GM23338 (cell line): Measurements from ENCODE around the gene ARID3A. TPM values are rescaled to one million over a fixed set of nuclear protein-coding genes. Genes with fewer than 3 reads are reported as not detected.

Source experiments
- ATAC-seq: fragments of 200-7000 bp; cut with Tn5 transposase; 3 replicates; pipeline ENCODE4 v1.9.1; 2020
- DNase-seq: peaks from one replicate; pipeline ENCODE4 v3.0.0-alpha.2; 2015; ENCODE audit warnings: low spot score
- H2AFZ ChIP-seq: fragments of 200-600 bp; sonication (generic); 2 replicates; pipeline ENCODE4 v1.8.0; 2016; ENCODE audit warnings: antibody characterized with exemption, mild to moderate bottlenecking, moderate library complexity
- H3F3A ChIP-seq: fragments of 200-600 bp; sonication (generic); replicated peaks from 2 replicates; pipeline ENCODE4 v1.8.0; 2017; ENCODE audit warnings: antibody characterized with exemption, mixed run types, low read depth
- H3K27ac ChIP-seq: fragments of 200-600 bp; sonication (generic); 2 replicates; pipeline ENCODE4 v1.6.1; 2016; ENCODE audit warnings: low read depth
- H3K27me3 ChIP-seq: fragments of 200-600 bp; sonication (generic); 2 replicates; pipeline ENCODE4 v1.8.0; 2016; ENCODE audit warnings: mild to moderate bottlenecking, mixed run types, moderate library complexity; ENCODE audit not compliant: insufficient read depth
- H3K36me3 ChIP-seq: fragments of 200-600 bp; sonication (generic); 2 replicates; pipeline ENCODE4 v1.8.0; 2016; ENCODE audit warnings: mild to moderate bottlenecking; ENCODE audit not compliant: insufficient read depth
- H3K4me1 ChIP-seq: fragments of 200-600 bp; sonication (generic); 2 replicates; pipeline ENCODE4 v1.8.0; 2016; ENCODE audit warnings: mild to moderate bottlenecking, moderate library complexity; ENCODE audit not compliant: insufficient read depth
- H3K4me2 ChIP-seq: fragments of 200-600 bp; sonication (generic); 2 replicates; pipeline ENCODE4 v1.7.1; 2017; ENCODE audit warnings: mixed run types
- H3K4me3 ChIP-seq: fragments of 200-600 bp; sonication (generic); 2 replicates; pipeline ENCODE4 v1.6.1; 2016; ENCODE audit warnings: mixed run types
- H3K79me2 ChIP-seq: fragments of 200-600 bp; sonication (generic); replicated peaks from 2 replicates; pipeline ENCODE4 v1.8.0; 2017; ENCODE audit warnings: mild to moderate bottlenecking; ENCODE audit not compliant: insufficient read depth
- H3K9me2 ChIP-seq: fragments of 200-600 bp; sonication (generic); 2 replicates; pipeline ENCODE4 v1.8.0; 2017; ENCODE audit not compliant: insufficient read depth
- H4K20me1 ChIP-seq: fragments of 200-600 bp; sonication (generic); replicated peaks from 2 replicates; pipeline ENCODE4 v1.8.0; 2017; ENCODE audit warnings: mild to moderate bottlenecking; ENCODE audit not compliant: insufficient read depth
- H3K27ac Mint-ChIP-seq: 2 replicates; pipeline ENCODE4 v1.8.0; 2020; ENCODE audit warnings: inconsistent platforms, mild to moderate bottlenecking, moderate library complexity, mixed read lengths
- H3K27me3 Mint-ChIP-seq: 3 replicates; pipeline ENCODE4 v1.8.0; 2022; ENCODE audit warnings: low read depth, mild to moderate bottlenecking, moderate library complexity, mixed read lengths, inconsistent platforms; ENCODE audit not compliant: insufficient read depth, poor library complexity
- H3K36me3 Mint-ChIP-seq: 3 replicates; pipeline ENCODE4 v1.8.0; 2021; ENCODE audit warnings: low read depth, mild to moderate bottlenecking, inconsistent platforms, moderate library complexity, mixed read lengths
- H3K4me1 Mint-ChIP-seq: 3 replicates; pipeline ENCODE4 v1.8.0; 2020; ENCODE audit warnings: mild to moderate bottlenecking, inconsistent platforms, mixed read lengths
- H3K4me3 Mint-ChIP-seq: 3 replicates; pipeline ENCODE4 v1.8.0; 2021; ENCODE audit warnings: moderate library complexity, mild to moderate bottlenecking, inconsistent platforms, mixed read lengths
- H3K9me3 Mint-ChIP-seq: 3 replicates; pipeline ENCODE4 v1.8.0; 2020; ENCODE audit warnings: moderate library complexity, mild to moderate bottlenecking, inconsistent platforms, mixed read lengths
- CREB1 ChIP-seq: fragments of 250-450 bp; sonication (Bioruptor Pico); IDR thresholded peaks from 2 replicates; pipeline ENCODE4 v1.5.0; 2020; ENCODE audit warnings: low read depth, mild to moderate bottlenecking, moderate library complexity
- CTCF ChIP-seq, 2 experiments: fragments of 200-600 bp in 1 of 2; sonication (generic) in 1 of 2; conservative IDR thresholded peaks; 2 replicates each; pipeline versions ENCODE4 v1.5.1 to v1.6.1; 2016 to 2017; ENCODE audit warnings: antibody characterized with exemption in 2 of 2, low read depth in 2 of 2, mild to moderate bottlenecking in 2 of 2, moderate library complexity in 1 of 2
- ETS1 ChIP-seq: IDR thresholded peaks from 2 replicates; pipeline ENCODE4 v1.6.1; 2016; ENCODE audit warnings: antibody characterized with exemption
- EZH2 ChIP-seq: fragments of 200-600 bp; sonication (generic); IDR thresholded peaks from one replicate; pipeline ENCODE4 v1.8.0; 2017; ENCODE audit warnings: antibody characterized with exemption, mild to moderate bottlenecking, low read depth; ENCODE audit not compliant: unreplicated experiment
- EZH2phosphoT487 ChIP-seq: fragments of 200-600 bp; sonication (generic); IDR thresholded peaks from one replicate; pipeline ENCODE4 v1.8.1; 2018; ENCODE audit warnings: antibody characterized with exemption; ENCODE audit not compliant: unreplicated experiment
- NANOG ChIP-seq: IDR thresholded peaks from 2 replicates; pipeline ENCODE4 v1.6.1; 2016; ENCODE audit warnings: antibody characterized with exemption, borderline replicate concordance
- POLR2AphosphoS5 ChIP-seq: IDR thresholded peaks from 2 replicates; pipeline ENCODE4 v1.6.1; 2016; ENCODE audit warnings: antibody characterized with exemption, low read depth
- ZNF114 ChIP-seq: fragments of 250-450 bp; sonication (Bioruptor Pico); IDR thresholded peaks from 2 replicates; pipeline ENCODE4 v1.5.0; 2020; ENCODE audit warnings: mild to moderate bottlenecking, moderate library complexity
- ZNF331 ChIP-seq: fragments of 250-450 bp; sonication (Bioruptor Pico); IDR thresholded peaks from 2 replicates; pipeline ENCODE4 v1.5.0; 2020; ENCODE audit warnings: low read depth, mild to moderate bottlenecking, moderate library complexity
- ZNF462 ChIP-seq: fragments of 250-450 bp; sonication (Bioruptor Pico); IDR thresholded peaks from 2 replicates; pipeline ENCODE4 v1.5.0; 2020; ENCODE audit warnings: mild to moderate bottlenecking, moderate library complexity
- polyA plus RNA-seq: library from polyadenylated mRNA; unstranded; fragments of >200 nt; fragmentation: Nextera tagmentation; extraction: Ambion mirVana; gene quantifications from 2 replicates; pipeline ENCODE4 v1.2.1, GENCODE V29; 2016
- total RNA-seq: library from RNA; depleted of rRNA; stranded (reverse); fragments of >200 nt; shearing (Covaris generic); gene quantifications from 2 replicates; pipeline ENCODE4 v1.2.3, GENCODE V29; 2014

The ARID3A gene
- total and polyA plus RNA-seq, 2 experiments from 2014 or later = 33.6 to 51.6 TPM

GRCh38 chr19:984165-984967 lies 58.5 kb downstream of the ARID3A start, which contains the start of gene WDR18:
WDR18 (plus strand) TSS chr19:984345; CDS start chr19:984354, 9 bp downstream.
- Histone ChIP-seq H3K27ac (peak within 1 kb of the TSS; percentile 99), H3F3A (peaks cover 29% of the 10 kb centered on the region), H3K79me2 (peaks cover 9% of the 10 kb centered on the region), H3K4me3 (peak within 1 kb of the TSS; percentile 98), H4K20me1 (no peaks in the 10 kb centered on the region), H3K4me1 (peaks cover 7% of the 10 kb centered on the region; the same call in 1 of the 2 replicates), H3K36me3 (0 out of 2 replicates have a peak, but pooled peaks cover 5% of the 10 kb centered on the region), H3K9me2 (no peaks in the 10 kb centered on the region), H2AFZ (no peak within 1 kb of the TSS), H3K27me3 (no peaks in the 10 kb centered on the region), H3K4me2 (peak within 1 kb of the TSS; percentile 87)
- Mint-ChIP-seq H3K36me3 (peaks cover 32% of the 10 kb centered on the region), H3K4me1 (peaks cover 18% of the 10 kb centered on the region; the same call in 2 of the 3 replicates), H3K9me3 (no peaks in the 10 kb centered on the region), H3K27ac (peak within 1 kb of the TSS; percentile 100), H3K27me3 (peaks cover 33% of the 10 kb centered on the region), H3K4me3 (peak within 1 kb of the TSS; percentile 95)
- peak; percentile 93 for DNase-seq
- no peak for TF ChIP-seq EZH2phosphoT487
- peak; percentile 66 for TF ChIP-seq POLR2AphosphoS5
- TF ChIP-seq EZH2 = no peak
- TF ChIP-seq ETS1 = peak; percentile 85; the same call in 1 of the 2 replicates
- no peak for TF ChIP-seq ZNF114 (CRISPR knock-in tag)
- TF ChIP-seq CREB1 = peak; percentile 96
- ATAC-seq = peak; percentile 61

GRCh38 chr19:986083-986482 lies 60.2 kb downstream of the ARID3A start:
- DNase-seq (no peak), ATAC-seq (no peak)
- H3F3A ChIP-seq = peaks cover 32% of the 10 kb centered on the region
- no peak overlapping the region for H3K27ac ChIP-seq
- Mint-ChIP-seq H3K36me3 (peaks cover 39% of the 10 kb centered on the region), H3K27ac (no peak overlapping the region), H3K27me3 (peaks cover 25% of the 10 kb centered on the region), H3K4me1 (peaks cover 9% of the 10 kb centered on the region; the same call in 2 of the 3 replicates), H3K4me3 (no peak overlapping the region), H3K9me3 (no peaks in the 10 kb centered on the region)
- no peak overlapping the region for H3K4me3 ChIP-seq
- H3K4me1 ChIP-seq = no peaks in the 10 kb centered on the region
- H2AFZ ChIP-seq = no peak overlapping the region
- no peaks in the 10 kb centered on the region; the same call in 1 of the 2 replicates for H4K20me1 ChIP-seq
- H3K4me2 ChIP-seq = no peak overlapping the region
- no peaks in the 10 kb centered on the region for H3K27me3 ChIP-seq
- peaks cover 9% of the 10 kb centered on the region for H3K79me2 ChIP-seq
- no peaks in the 10 kb centered on the region for H3K9me2 ChIP-seq
- peaks cover 5% of the 10 kb centered on the region; the same call in 1 of the 2 replicates for H3K36me3 ChIP-seq
- TF ChIP-seq ZNF331 (CRISPR knock-in tag) = no peak
- no peak for TF ChIP-seq CTCF (conservative IDR thresholded peaks at IDR 0.05; ENCODE audit: low read depth in 2 of 2)
- TF ChIP-seq ZNF462 (CRISPR knock-in tag) = no peak
- TF ChIP-seq NANOG = no peak
- TF ChIP-seq EZH2phosphoT487 = no peak
